Lower leg skin (tissue), 4 donors: ENCODE results near the gene GPT2. TPM values are rescaled to one million over a fixed set of nuclear protein-coding genes. Genes with fewer than 3 reads are reported as not detected.

Experiments
- DNase-seq, 2 donors: peaks; one replicate each; pipeline ENCODE4 v3.0.0-alpha.2; 2019; ENCODE audit warnings: low spot score in 2 of 2
- H3K4me3 ChIP-seq: fragments of 200-600 bp; sonication (generic); 2 replicates; pipeline ENCODE4 v1.5.1; 2017; ENCODE audit warnings: mild to moderate bottlenecking, low read depth; ENCODE audit not compliant: poor library complexity, severe bottlenecking
- CTCF ChIP-seq, 3 donors: fragments of 450-650 bp; IDR thresholded peaks; one replicate each; pipeline ENCODE4 v1.5.1; 2016; ENCODE audit warnings: antibody characterized with exemption in 3 of 3, mild to moderate bottlenecking in 3 of 3, moderate library complexity in 2 of 3
- POLR2A ChIP-seq, 2 donors: fragments of 450-650 bp; IDR thresholded peaks; one replicate each; pipeline ENCODE4 v1.6.1; 2016 to 2017; ENCODE audit warnings: antibody characterized with exemption in 2 of 2, mild to moderate bottlenecking in 1 of 2, moderate library complexity in 1 of 2
- WGBS, 2 donors: methylation state at CpG; one replicate each; pipeline ENCODE4 v1.1.5; 2018; 5-methylcytosine and 5-hydroxymethylcytosine counted together
- intact Hi-C: fragments of 100-400 bp; cut with DNase I; formaldehyde crosslinking; loops from one replicate; pipeline ENCODE4 v1.15.0; 2023; ENCODE audit warnings: low total_unique reads
- total RNA-seq, 4 donors: library from RNA; depleted of rRNA; stranded (reverse); fragments of >200 nt; gene quantifications; one replicate each; pipeline ENCODE4 v1.1.0, GENCODE V29; 2016

Gene GPT2
- total RNA-seq, 4 donors from 2014 or later: 69.8 to 106 (median 83.1) TPM

- no peak overlapping the region for H3K4me3 ChIP-seq
- 75 to 77% methylated on average over 5 of the region's 5 CpGs for WGBS, 2 donors
- intact Hi-C loops: no loop called here
- no peak for DNase-seq
- TF ChIP-seq POLR2A (IDR thresholded peaks at IDR 0.05) (no peak), CTCF (IDR thresholded peaks at IDR 0.05) (no peak)
These were observed 19.2 kb downstream of the GPT2 start for GRCh38 chr16:46903255-46903905.

GRCh38 chr16:46904471-46904870, 20.3 kb downstream of the GPT2 start:
- TF ChIP-seq POLR2A (IDR thresholded peaks at IDR 0.05) (no peak), CTCF (IDR thresholded peaks at IDR 0.05) (no peak)
- DNase-seq: no peak
- no peak overlapping the region for H3K4me3 ChIP-seq
- WGBS, 2 donors: 88 to 92% methylated on average over 3 of the region's 3 CpGs
- intact Hi-C loops: no loop called here

DNA sequence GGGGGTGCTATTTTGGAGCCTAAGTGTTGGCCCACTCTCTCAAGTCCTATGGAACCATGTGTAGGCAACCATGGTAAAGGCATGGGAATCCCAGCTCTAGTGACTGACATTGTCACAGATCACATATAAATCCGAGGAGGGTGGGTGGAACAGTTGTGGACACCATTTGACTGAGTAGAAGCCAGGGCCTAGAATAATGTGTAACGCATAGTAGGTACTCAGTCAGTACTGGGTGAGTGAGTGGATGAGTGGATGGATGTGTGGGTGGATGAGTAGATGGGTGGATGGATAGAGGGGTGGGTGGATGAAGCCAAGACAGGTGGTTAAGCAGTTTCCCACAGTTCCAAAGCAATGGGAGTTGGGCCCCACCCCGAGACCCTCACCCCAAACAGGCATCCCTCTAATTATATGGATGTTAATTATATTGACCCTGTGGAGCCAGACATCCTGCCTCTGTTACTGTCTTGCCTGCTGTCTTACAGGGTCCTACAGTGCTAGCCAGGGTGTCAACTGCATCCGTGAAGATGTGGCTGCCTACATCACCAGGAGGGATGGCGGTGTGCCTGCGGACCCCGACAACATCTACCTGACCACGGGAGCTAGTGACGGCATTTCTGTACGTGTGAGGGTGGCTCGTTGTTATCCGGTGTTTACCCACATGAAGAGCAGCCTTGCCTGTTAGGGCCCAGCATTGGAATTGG, 22.3 kb downstream of the GPT2 start:
- no peak for DNase-seq
- TF ChIP-seq POLR2A (IDR thresholded peaks at IDR 0.05) (no peak), CTCF (IDR thresholded peaks at IDR 0.05) (no peak)
- no peak overlapping the region for H3K4me3 ChIP-seq
- intact Hi-C loops: loop anchor here (5.0 kb wide), 1 partner anchor 49 kb away; no protein-coding TSS in a partner anchor
- WGBS, 2 donors: 84 to 88% methylated on average over 12 of the region's 12 CpGs

- 86 to 90% methylated on average over 12 of the region's 12 CpGs for WGBS, 2 donors
- no peak for DNase-seq
- no peak for TF ChIP-seq POLR2A (IDR thresholded peaks at IDR 0.05)
- no peak for TF ChIP-seq CTCF (IDR thresholded peaks at IDR 0.05)
- H3K4me3 ChIP-seq: no peak overlapping the region
- intact Hi-C loops: loop anchor here (5.0 kb wide), 1 partner anchor 50 kb away; no protein-coding TSS in a partner anchor
These were observed 23.1 kb downstream of the GPT2 start for GRCh38 chr16:46907061-46907774.

DNA sequence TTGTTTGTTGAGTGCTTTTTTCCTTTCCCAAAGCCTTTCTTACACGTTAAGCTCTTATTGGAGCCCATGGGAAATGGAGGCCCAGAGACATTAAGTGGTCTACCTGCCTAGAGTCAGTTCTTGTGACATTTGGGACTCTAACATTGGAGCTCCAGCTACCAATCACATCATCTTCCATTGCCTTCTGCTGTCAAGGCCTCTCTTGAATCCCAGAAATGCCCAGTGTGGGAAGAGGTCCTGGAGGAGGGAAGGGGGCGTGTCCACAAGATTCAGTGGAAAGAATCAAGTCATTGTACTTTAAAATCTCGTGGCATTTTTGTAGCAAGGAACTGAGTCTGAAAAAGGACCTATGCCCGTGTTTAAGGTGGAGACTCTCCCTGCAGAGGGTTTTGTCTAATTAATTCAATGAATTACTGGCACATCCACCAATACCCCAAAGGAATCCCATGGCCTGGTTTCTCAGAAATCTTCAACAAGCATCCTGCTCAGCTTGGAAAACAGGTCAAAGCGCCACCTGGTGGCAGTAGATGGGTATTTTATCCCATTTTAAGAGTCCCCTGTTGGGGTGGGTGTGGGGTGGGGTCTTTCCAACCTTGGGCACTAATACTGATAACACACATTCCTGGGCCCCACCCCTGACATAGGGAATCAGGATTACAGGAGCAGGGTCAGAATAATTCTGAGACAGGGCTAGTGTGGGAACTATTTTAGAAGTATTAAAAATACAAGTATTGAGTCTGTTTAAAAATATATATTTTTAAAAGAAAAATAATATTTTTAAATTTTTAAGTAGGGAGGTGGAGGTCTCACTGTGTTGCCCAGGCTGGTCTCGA, 24.6 kb downstream of the GPT2 start:
- DNase-seq: no peak
- TF ChIP-seq CTCF (IDR thresholded peaks at IDR 0.05) (no peak), POLR2A (IDR thresholded peaks at IDR 0.05) (no peak)
- WGBS, 2 donors: 43% methylated on average over 6 of the region's 6 CpGs
- intact Hi-C loops: loop anchor here (5.0 kb wide), 1 partner anchor 51 kb away; no protein-coding TSS in a partner anchor
- H3K4me3 ChIP-seq: no peak overlapping the region
